ENCODE results near the gene NADK. TPM values are rescaled to one million over a fixed set of nuclear protein-coding genes. Genes with fewer than 3 reads are reported as not detected.
A peak's percentile ranks its signal among the peaks of the same experiment; 100 is the strongest.

NADK gene, protein sequence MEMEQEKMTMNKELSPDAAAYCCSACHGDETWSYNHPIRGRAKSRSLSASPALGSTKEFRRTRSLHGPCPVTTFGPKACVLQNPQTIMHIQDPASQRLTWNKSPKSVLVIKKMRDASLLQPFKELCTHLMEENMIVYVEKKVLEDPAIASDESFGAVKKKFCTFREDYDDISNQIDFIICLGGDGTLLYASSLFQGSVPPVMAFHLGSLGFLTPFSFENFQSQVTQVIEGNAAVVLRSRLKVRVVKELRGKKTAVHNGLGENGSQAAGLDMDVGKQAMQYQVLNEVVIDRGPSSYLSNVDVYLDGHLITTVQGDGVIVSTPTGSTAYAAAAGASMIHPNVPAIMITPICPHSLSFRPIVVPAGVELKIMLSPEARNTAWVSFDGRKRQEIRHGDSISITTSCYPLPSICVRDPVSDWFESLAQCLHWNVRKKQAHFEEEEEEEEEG
- total RNA-seq (2022), result 92.2 and 103 TPM in 2 replicates
- percentile 76 among the genes with signal in this experiment for Bru-seq, nascent RNA
- BruChase-seq, experiment 1, labeled RNA remaining after a 6-hour chase, result percentile 80 among the genes with signal in this experiment
- percentile 79 among the genes with signal in this experiment for BruChase-seq, experiment 2, labeled RNA remaining after a 2-hour chase
- long read RNA-seq, transcript NADK-201 (12 exons, 3,235 nt), result major isoform, 37 of 84 reads
- long read RNA-seq, partial matches to known transcripts, result 8 of 84 reads
- long read RNA-seq, other reads (novel, unspliced or antisense), result 36 of 84 reads

GRCh38 chr1:1777950-1778662 is at the start of gene NADK:
TSS of gene NADK (minus strand) at chr1:1778470. CDS start at chr1:1765406, 13,064 bp downstream.
- CTCF ChIA-PET, result no interaction called here
- no TSS peak for BruUV-seq (replicated peaks)
- H3K36me3 Mint-ChIP-seq (ENCODE audit: insufficient read depth, unreplicated experiment), result peaks cover 56% of the 10 kb centered on the region
- peak within 1 kb of the TSS; percentile 77 for H3K4me3 Mint-ChIP-seq (ENCODE audit: low read depth, unreplicated experiment)
- H3K27ac Mint-ChIP-seq (ENCODE audit: unreplicated experiment), result peak within 1 kb of the TSS; percentile 36
- intact Hi-C loops (cut with micrococcal nuclease; ENCODE audit: unreplicated experiment), result no loop called here
- no peak for TF ChIP-seq CTCF (IDR thresholded peaks at IDR 0.05; ENCODE audit: unreplicated experiment)
- DNase-seq, result peak; percentile 78
- no peaks in the 10 kb centered on the region for H3K27me3 Mint-ChIP-seq (ENCODE audit: unreplicated experiment)
- H3K9me3 Mint-ChIP-seq (ENCODE audit: low read depth, unreplicated experiment), result no peaks in the 10 kb centered on the region
- peaks cover 34% of the 10 kb centered on the region for H3K4me1 Mint-ChIP-seq (ENCODE audit: low read depth, unreplicated experiment)

DNA sequence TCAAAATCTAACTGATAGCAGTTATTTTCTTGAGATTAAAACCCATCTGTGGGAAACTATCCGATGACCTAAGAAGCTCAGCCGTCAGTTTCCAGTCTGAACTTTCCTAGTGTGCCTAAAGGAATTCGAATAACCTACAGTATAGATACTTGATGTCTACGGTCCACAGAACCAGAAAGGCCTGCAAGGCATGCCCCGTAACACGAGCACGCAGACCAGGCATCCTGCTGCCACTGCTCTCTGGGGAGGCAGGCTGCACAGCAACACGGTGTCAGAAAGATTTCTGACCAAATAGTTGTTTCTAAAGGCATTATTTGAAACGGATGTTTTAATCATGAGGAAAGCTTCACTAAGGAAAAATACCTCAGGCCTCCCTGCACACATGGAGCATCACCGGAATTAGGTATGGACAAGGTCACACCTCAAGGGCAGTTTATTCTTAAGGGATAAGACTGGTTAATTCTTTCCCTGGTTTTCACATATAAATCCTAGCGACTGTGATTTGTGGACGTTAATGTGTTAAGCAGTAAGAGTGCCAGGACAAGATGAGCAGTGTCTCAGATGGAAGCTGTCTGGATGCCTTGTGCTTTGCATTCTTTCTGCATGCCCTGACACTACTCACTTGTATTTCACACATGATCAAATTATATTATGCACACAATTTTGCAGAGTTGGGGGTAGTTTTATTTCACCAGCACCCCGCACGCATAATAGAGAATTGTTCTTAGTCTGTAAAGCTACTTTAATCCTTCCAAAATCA is 49.0 kb upstream of the NADK start:
- BruUV-seq (replicated peaks), result no TSS peak
- no peak overlapping the region for H3K27ac Mint-ChIP-seq (ENCODE audit: unreplicated experiment)
- intact Hi-C loops (cut with micrococcal nuclease; ENCODE audit: unreplicated experiment), result no loop called here
- no peaks in the 10 kb centered on the region for H3K27me3 Mint-ChIP-seq (ENCODE audit: unreplicated experiment)
- H3K4me1 Mint-ChIP-seq (ENCODE audit: low read depth, unreplicated experiment), result no peaks in the 10 kb centered on the region
- no peak overlapping the region for H3K4me3 Mint-ChIP-seq (ENCODE audit: low read depth, unreplicated experiment)
- H3K36me3 Mint-ChIP-seq (ENCODE audit: insufficient read depth, unreplicated experiment), result peaks cover 30% of the 10 kb centered on the region
- DNase-seq, result no peak
- CTCF ChIA-PET, result no interaction called here
- TF ChIP-seq CTCF (IDR thresholded peaks at IDR 0.05; ENCODE audit: unreplicated experiment), result no peak
- H3K9me3 Mint-ChIP-seq (ENCODE audit: low read depth, unreplicated experiment), result no peaks in the 10 kb centered on the region

- Mint-ChIP-seq H3K36me3 (ENCODE audit: insufficient read depth, unreplicated experiment) (peaks cover 30% of the 10 kb centered on the region), H3K27ac (ENCODE audit: unreplicated experiment) (no peak overlapping the region), H3K4me3 (ENCODE audit: low read depth, unreplicated experiment) (no peak overlapping the region), H3K27me3 (ENCODE audit: unreplicated experiment) (no peaks in the 10 kb centered on the region), H3K9me3 (ENCODE audit: low read depth, unreplicated experiment) (no peaks in the 10 kb centered on the region), H3K4me1 (ENCODE audit: low read depth, unreplicated experiment) (no peaks in the 10 kb centered on the region)
- BruUV-seq (replicated peaks), result no TSS peak
- no peak for TF ChIP-seq CTCF (IDR thresholded peaks at IDR 0.05; ENCODE audit: unreplicated experiment)
- DNase-seq, result no peak
- intact Hi-C loops (cut with micrococcal nuclease; ENCODE audit: unreplicated experiment), result no loop called here
- CTCF ChIA-PET, result no interaction called here
Observed at GRCh38 chr1:1826356-1827088, 48.3 kb upstream of the NADK start.

Measured in Calu3 (cell line).